ENCODE data around the gene ULK2.

DNA sequence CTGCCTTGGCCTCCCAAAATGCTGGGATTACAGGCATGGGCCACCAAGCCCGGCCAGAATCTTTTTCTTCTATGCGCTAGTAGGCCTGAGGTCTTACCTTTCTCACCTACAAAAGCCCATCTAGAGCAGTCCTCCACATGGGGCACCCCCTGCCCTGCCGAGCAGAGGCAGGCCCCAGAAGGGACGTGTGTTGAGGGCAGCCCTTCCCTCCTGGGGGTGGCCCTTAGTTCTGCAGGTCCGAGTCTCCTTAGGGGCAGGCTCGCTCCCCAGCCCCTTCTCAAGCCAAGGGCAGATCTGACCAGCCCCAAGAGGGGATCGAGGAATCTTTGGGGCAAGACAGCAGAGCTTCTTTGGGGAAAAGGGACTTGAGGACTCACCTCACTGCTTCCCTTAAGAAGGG is 101.7 kb downstream of the ULK2 start:
- TF ChIP-seq CTCF (conservative IDR thresholded peaks at IDR 0.05; ENCODE audit: low read length) (no peak), EZH2phosphoT487 (IDR thresholded peaks at IDR 0.05; ENCODE audit: borderline replicate concordance, low read depth, low read length) (no peak)

Data from OCI-LY7 (cell line).